ENCODE measurements around the gene ARHGEF11. TPM values are rescaled to one million over a fixed set of nuclear protein-coding genes. Genes with fewer than 3 reads are reported as not detected.

The ARHGEF11 gene
- total RNA-seq, 1 experiment from 2014 or later, result 55.5 TPM

- in situ Hi-C loops (cut with HindIII; ENCODE audit: low pct_unique_long_range_greater_than_20kb, low sequenced_read_pairs) (no loop called here), intact Hi-C loops (cut with micrococcal nuclease; ENCODE audit: unreplicated experiment) (no loop called here)
- H3K4me1 ChIP-seq (ENCODE audit: control insufficient read depth, insufficient read depth, low read length), result no peaks in the 10 kb centered on the region
- H3K27ac ChIP-seq (ENCODE audit: low read length), result no peak overlapping the region
- DNase-seq (ENCODE audit: low read depth, low spot score), result no peak
- TF ChIP-seq TCF7L2 (IDR thresholded peaks at IDR 0.05; ENCODE audit: low read depth, low read length) (no peak), SIN3A (IDR thresholded peaks at IDR 0.05; ENCODE audit: borderline replicate concordance, insufficient read depth, low read depth, low read length) (no peak)
- TF ChIP-seq, protein P1, sequence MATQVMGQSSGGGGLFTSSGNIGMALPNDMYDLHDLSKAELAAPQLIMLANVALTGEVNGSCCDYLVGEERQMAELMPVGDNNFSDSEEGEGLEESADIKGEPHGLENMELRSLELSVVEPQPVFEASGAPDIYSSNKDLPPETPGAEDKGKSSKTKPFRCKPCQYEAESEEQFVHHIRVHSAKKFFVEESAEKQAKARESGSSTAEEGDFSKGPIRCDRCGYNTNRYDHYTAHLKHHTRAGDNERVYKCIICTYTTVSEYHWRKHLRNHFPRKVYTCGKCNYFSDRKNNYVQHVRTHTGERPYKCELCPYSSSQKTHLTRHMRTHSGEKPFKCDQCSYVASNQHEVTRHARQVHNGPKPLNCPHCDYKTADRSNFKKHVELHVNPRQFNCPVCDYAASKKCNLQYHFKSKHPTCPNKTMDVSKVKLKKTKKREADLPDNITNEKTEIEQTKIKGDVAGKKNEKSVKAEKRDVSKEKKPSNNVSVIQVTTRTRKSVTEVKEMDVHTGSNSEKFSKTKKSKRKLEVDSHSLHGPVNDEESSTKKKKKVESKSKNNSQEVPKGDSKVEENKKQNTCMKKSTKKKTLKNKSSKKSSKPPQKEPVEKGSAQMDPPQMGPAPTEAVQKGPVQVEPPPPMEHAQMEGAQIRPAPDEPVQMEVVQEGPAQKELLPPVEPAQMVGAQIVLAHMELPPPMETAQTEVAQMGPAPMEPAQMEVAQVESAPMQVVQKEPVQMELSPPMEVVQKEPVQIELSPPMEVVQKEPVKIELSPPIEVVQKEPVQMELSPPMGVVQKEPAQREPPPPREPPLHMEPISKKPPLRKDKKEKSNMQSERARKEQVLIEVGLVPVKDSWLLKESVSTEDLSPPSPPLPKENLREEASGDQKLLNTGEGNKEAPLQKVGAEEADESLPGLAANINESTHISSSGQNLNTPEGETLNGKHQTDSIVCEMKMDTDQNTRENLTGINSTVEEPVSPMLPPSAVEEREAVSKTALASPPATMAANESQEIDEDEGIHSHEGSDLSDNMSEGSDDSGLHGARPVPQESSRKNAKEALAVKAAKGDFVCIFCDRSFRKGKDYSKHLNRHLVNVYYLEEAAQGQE (IDR thresholded peaks at IDR 0.05; ENCODE audit: insufficient read depth in 1 of 2, low read depth in 2 of 2, low read length in 1 of 2), result no peak
- ChIA-PET POLR2A (no interaction called here), CTCF (no interaction called here)
- H3K27me3 ChIP-seq (ENCODE audit: control insufficient read depth, insufficient read depth, low read length), result no peaks in the 10 kb centered on the region
- no TSS peak for BruUV-seq (replicated peaks)
- no peaks in the 10 kb centered on the region for H3K9me3 ChIP-seq (ENCODE audit: control insufficient read depth, insufficient read depth, low read depth, low read length)
- H3K36me3 ChIP-seq (ENCODE audit: control insufficient read depth, insufficient read depth, low read length), result peaks cover 3% of the 10 kb centered on the region; the same call in 1 of the 2 replicates
- no peak overlapping the region for H3K4me3 ChIP-seq (ENCODE audit: low read depth in 2 of 2, low read length in 2 of 2)
- no peak for ATAC-seq
Observed at GRCh38 chr1:156942576-156942975, 103.0 kb downstream of the ARHGEF11 start.

DNA sequence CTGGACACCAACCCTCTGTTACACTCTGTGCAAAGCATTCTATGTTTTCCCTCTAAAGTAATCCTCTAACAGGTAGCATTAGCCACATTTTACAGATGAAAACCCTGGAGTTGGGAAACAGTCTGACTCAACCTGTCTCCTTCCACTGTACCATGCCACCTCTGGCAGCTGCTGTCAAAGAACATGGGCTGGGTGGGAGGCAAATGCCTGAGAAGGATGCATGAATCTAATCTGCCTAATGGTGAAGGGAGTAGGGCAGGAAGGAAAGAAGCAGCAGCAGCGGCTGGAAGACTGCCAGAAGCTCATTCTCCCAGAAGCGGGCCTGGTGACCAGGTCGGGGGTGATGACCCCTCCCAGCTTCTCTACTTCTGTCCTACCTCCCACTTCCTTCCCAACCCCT lies 103.4 kb downstream of the ARHGEF11 start:
- CTCF ChIA-PET, result no interaction called here
- DNase-seq (ENCODE audit: low read depth, low spot score), result no peak

More for the DNA sequence above, 103.4 kb downstream of the ARHGEF11 start:
- intact Hi-C loops (cut with micrococcal nuclease; ENCODE audit: unreplicated experiment) (no loop called here), in situ Hi-C loops (cut with HindIII; ENCODE audit: low pct_unique_long_range_greater_than_20kb, low sequenced_read_pairs) (no loop called here)
- H3K4me1 ChIP-seq (ENCODE audit: control insufficient read depth, insufficient read depth, low read length), result no peaks in the 10 kb centered on the region
- ATAC-seq, result no peak
- H3K27ac ChIP-seq (ENCODE audit: low read length), result no peak overlapping the region
- TF ChIP-seq CTCF (IDR thresholded peaks at IDR 0.05), result no peak
- TF ChIP-seq SIN3A (IDR thresholded peaks at IDR 0.05; ENCODE audit: borderline replicate concordance, insufficient read depth, low read depth, low read length), result no peak
- no peak for TF ChIP-seq TCF7L2 (IDR thresholded peaks at IDR 0.05; ENCODE audit: low read depth, low read length)
- TF ChIP-seq POLR2AphosphoS5 (IDR thresholded peaks at IDR 0.05; ENCODE audit: low read depth, low read length), result no peak
- TF ChIP-seq, protein P1 (IDR thresholded peaks at IDR 0.05; ENCODE audit: insufficient read depth in 1 of 2, low read depth in 2 of 2, low read length in 1 of 2), result no peak
- no peaks in the 10 kb centered on the region for H3K9me3 ChIP-seq (ENCODE audit: control insufficient read depth, insufficient read depth, low read depth, low read length)
- no peak overlapping the region for H3K4me3 ChIP-seq (ENCODE audit: low read depth in 2 of 2, low read length in 2 of 2)
- POLR2A ChIA-PET, result no interaction called here
- no peaks in the 10 kb centered on the region; the same call in 1 of the 2 replicates for H3K36me3 ChIP-seq (ENCODE audit: control insufficient read depth, insufficient read depth, low read length)
- no TSS peak for BruUV-seq (replicated peaks)
- no peaks in the 10 kb centered on the region for H3K27me3 ChIP-seq (ENCODE audit: control insufficient read depth, insufficient read depth, low read length)
